Anterior cingulate cortex (tissue), 58 donors: ENCODE data around the gene CST2.
"Not testable (repeated sequence)": the region's sequence is repeated elsewhere in the genome, so short reads cannot be mapped to it uniquely, and the experiment has no call there.

Experiments
- DNase-seq, 58 donors: peaks; one replicate each; lab custom pipeline; 2025; lab: John Stamatoyannopoulos, UW

The CST2 gene

GRCh38 chr20:23826541-23827021 is at the start of gene CST2:
CST2 (minus strand) TSS chr20:23826729; CDS start chr20:23826660, 69 bp downstream.
- DNase-seq, result no peak

GRCh38 chr20:23875606-23876237 is 49.2 kb upstream of the CST2 start:
- DNase-seq, result no peak

GRCh38 chr20:23874747-23875146 is 48.2 kb upstream of the CST2 start:
- peak in 28 of 58 donors; percentile 4 to 71 (median 27) for DNase-seq

- DNase-seq, result no peak
Measured at GRCh38 chr20:23873370-23874015, 47.0 kb upstream of the CST2 start.

- no peak for DNase-seq
Measured at GRCh38 chr20:23872065-23872464, 45.5 kb upstream of the CST2 start.

- no peak for DNase-seq
Measured at GRCh38 chr20:23870461-23870860, 43.9 kb upstream of the CST2 start.

GRCh38 chr20:23869520-23869919 is 43.0 kb upstream of the CST2 start:
- peak in 17 of 58 donors; percentile 4 to 52 (median 12) for DNase-seq

- DNase-seq, result no peak
Measured at GRCh38 chr20:23868321-23868720, 41.8 kb upstream of the CST2 start.

GRCh38 chr20:23867152-23867776 is 40.7 kb upstream of the CST2 start:
- DNase-seq, result no peak

GRCh38 chr20:23860771-23861170 is 34.2 kb upstream of the CST2 start:
- not testable (repeated sequence) for DNase-seq

- DNase-seq, result no peak
Measured at GRCh38 chr20:23857962-23858595, 31.6 kb upstream of the CST2 start.

- DNase-seq, result no peak
Measured at GRCh38 chr20:23856736-23857135, 30.2 kb upstream of the CST2 start.

GRCh38 chr20:23856226-23856625 is 29.7 kb upstream of the CST2 start:
- no peak for DNase-seq

GRCh38 chr20:23841693-23842092 is 15.2 kb upstream of the CST2 start:
- DNase-seq, result no peak

GRCh38 chr20:23835716-23836115 is 9.2 kb upstream of the CST2 start:
- no peak for DNase-seq

GRCh38 chr20:23832775-23833513 is 6.4 kb upstream of the CST2 start:
- DNase-seq, result no peak

GRCh38 chr20:23831961-23832360 is 5.4 kb upstream of the CST2 start:
- DNase-seq, result not testable (repeated sequence)

- peak in 7 of 58 donors; percentile 3 to 53 (median 22) for DNase-seq
Measured at GRCh38 chr20:23823621-23824324, 2.8 kb downstream of the CST2 start.

GRCh38 chr20:23823111-23823510 is 3.4 kb downstream of the CST2 start:
- DNase-seq, result peak in 5 of 58 donors; percentile 2 to 48 (median 6)

- DNase-seq, result no peak
Measured at GRCh38 chr20:23820493-23820892, 6.0 kb downstream of the CST2 start.
